ENCODE measurements around the gene GNL2.
"Not testable (repeated sequence)": the region's sequence is repeated elsewhere in the genome, so short reads cannot be mapped to it uniquely, and the experiment has no call there.

DNA sequence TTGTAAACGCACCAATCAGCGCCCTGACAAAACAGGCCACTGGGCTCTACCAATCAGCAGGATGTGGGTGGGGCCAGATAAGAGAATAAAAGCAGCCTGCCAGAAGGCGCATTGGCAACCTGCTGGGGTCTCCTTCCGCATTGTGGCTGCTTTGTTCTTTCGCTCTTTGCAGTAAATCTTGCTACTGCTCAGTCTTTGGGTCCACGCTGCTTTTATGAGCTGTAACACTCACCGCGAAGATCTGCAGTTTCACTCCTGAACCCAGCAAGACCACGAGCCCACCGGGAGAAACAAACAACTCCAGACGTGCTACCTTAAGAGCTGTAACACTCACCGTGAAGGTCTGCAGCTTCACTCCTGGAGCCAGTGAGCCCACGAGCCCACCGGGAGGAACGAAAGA, 76.8 kb downstream of the GNL2 start:
- TF ChIP-seq, protein P1, sequence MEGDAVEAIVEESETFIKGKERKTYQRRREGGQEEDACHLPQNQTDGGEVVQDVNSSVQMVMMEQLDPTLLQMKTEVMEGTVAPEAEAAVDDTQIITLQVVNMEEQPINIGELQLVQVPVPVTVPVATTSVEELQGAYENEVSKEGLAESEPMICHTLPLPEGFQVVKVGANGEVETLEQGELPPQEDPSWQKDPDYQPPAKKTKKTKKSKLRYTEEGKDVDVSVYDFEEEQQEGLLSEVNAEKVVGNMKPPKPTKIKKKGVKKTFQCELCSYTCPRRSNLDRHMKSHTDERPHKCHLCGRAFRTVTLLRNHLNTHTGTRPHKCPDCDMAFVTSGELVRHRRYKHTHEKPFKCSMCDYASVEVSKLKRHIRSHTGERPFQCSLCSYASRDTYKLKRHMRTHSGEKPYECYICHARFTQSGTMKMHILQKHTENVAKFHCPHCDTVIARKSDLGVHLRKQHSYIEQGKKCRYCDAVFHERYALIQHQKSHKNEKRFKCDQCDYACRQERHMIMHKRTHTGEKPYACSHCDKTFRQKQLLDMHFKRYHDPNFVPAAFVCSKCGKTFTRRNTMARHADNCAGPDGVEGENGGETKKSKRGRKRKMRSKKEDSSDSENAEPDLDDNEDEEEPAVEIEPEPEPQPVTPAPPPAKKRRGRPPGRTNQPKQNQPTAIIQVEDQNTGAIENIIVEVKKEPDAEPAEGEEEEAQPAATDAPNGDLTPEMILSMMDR (IDR thresholded peaks at IDR 0.05; ENCODE audit: low read depth, low read length, missing input control): not testable (repeated sequence)
- TF ChIP-seq RXRA (IDR thresholded peaks at IDR 0.05); YY1 (IDR thresholded peaks at IDR 0.05); JUND (IDR thresholded peaks at IDR 0.05); TAF1 (conservative IDR thresholded peaks at IDR 0.05): not testable (repeated sequence)
- TF ChIP-seq, protein P2, sequence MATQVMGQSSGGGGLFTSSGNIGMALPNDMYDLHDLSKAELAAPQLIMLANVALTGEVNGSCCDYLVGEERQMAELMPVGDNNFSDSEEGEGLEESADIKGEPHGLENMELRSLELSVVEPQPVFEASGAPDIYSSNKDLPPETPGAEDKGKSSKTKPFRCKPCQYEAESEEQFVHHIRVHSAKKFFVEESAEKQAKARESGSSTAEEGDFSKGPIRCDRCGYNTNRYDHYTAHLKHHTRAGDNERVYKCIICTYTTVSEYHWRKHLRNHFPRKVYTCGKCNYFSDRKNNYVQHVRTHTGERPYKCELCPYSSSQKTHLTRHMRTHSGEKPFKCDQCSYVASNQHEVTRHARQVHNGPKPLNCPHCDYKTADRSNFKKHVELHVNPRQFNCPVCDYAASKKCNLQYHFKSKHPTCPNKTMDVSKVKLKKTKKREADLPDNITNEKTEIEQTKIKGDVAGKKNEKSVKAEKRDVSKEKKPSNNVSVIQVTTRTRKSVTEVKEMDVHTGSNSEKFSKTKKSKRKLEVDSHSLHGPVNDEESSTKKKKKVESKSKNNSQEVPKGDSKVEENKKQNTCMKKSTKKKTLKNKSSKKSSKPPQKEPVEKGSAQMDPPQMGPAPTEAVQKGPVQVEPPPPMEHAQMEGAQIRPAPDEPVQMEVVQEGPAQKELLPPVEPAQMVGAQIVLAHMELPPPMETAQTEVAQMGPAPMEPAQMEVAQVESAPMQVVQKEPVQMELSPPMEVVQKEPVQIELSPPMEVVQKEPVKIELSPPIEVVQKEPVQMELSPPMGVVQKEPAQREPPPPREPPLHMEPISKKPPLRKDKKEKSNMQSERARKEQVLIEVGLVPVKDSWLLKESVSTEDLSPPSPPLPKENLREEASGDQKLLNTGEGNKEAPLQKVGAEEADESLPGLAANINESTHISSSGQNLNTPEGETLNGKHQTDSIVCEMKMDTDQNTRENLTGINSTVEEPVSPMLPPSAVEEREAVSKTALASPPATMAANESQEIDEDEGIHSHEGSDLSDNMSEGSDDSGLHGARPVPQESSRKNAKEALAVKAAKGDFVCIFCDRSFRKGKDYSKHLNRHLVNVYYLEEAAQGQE (IDR thresholded peaks at IDR 0.05): not testable (repeated sequence)

Data from liver (tissue), 3 donors.